Adrenal gland (tissue), 12 donors: ENCODE results near the gene MYO18B. TPM values are rescaled to one million over a fixed set of nuclear protein-coding genes. Genes with fewer than 3 reads are reported as not detected.

ENCODE experiments used
- DNase-seq, 7 donors: peaks; one replicate each; pipeline ENCODE4 v3.0.0-alpha.2; 2019 to 2020
- H3K27ac ChIP-seq, 5 donors: fragments of 200-600 bp; sonication (generic) in 4 of 5; 1 replicate in 3 of 5; 2 replicates in 2 of 5; pipeline versions ENCODE4 v1.5.1 to v1.8.0; 2016 to 2020; ENCODE audit warnings: mild to moderate bottlenecking in 1 of 5
- H3K27me3 ChIP-seq: fragments of 200-600 bp; 2 replicates; pipeline ENCODE4 v1.8.0; 2021
- H3K36me3 ChIP-seq, 2 donors: fragments of 200-600 bp; replicated peaks in 1 of 2; 1 replicate in 1 of 2; 2 replicates in 1 of 2; pipeline versions ENCODE4 v1.5.1 to v1.8.0; 2018 to 2022
- H3K4me1 ChIP-seq, 2 donors: fragments of 200-600 bp; replicated peaks in 1 of 2; 1 replicate in 1 of 2; 2 replicates in 1 of 2; pipeline versions ENCODE4 v1.5.1 to v1.8.0; 2018 to 2021
- H3K4me3 ChIP-seq, 4 donors: fragments of 200-600 bp; sonication (generic) in 3 of 4; one replicate each; pipeline ENCODE4 v1.5.1; 2016 to 2018
- H3K9me3 ChIP-seq, 3 donors: fragments of 200-600 bp; sonication (generic) in 1 of 3; replicated peaks in 1 of 3; 1 replicate in 2 of 3; 2 replicates in 1 of 3; pipeline versions ENCODE4 v1.5.1 to v1.8.0; 2016 to 2021
- POLR2A ChIP-seq, 2 donors: fragments of 450-650 bp; IDR thresholded peaks; one replicate each; pipeline ENCODE4 v1.6.1; 2017; ENCODE audit warnings: antibody characterized with exemption in 2 of 2, mild to moderate bottlenecking in 2 of 2, moderate library complexity in 1 of 2
- WGBS, 4 donors: extraction: QIAGEN DNeasy Blood & Tissue Kit in 2 of 4; methylation state at CpG; one replicate each; pipeline versions ENCODE4 v1.1.5 to v1.1.7; 2013 to 2017; 5-methylcytosine and 5-hydroxymethylcytosine counted together
- intact Hi-C, 2 donors: fragments of 100-400 bp; cut with DNase I; formaldehyde crosslinking; loops; one replicate each; pipeline versions ENCODE4 v1.14.1 to v1.15.0; 2022 to 2023
- polyA plus RNA-seq, 3 donors: library from polyadenylated mRNA; stranded (reverse); fragments of 200-250 nt in 2 of 3; fragments of 350-450 nt in 1 of 3; fragmentation: Illumina TruSeq in 1 of 3; extraction: RNeasy Lipid Tissue Mini Kit (QIAGEN cat#74804) in 1 of 3; gene quantifications; one replicate each; pipeline ENCODE4 v1.2.3, GENCODE V29; 2013 to 2014
- small RNA-seq, 2 donors: library from RNA; depleted of rRNA; stranded (forward); fragments of <200 nt; gene quantifications; one replicate each; pipeline ENCODE3, GENCODE V24; 2016
- total RNA-seq, 9 donors: library from RNA; depleted of rRNA in 4 of 9; stranded (reverse); fragments of >200 nt in 4 of 9; fragments of 120-200 nt in 1 of 9; fragmentation: NEBNext Ultra II Directional in 1 of 9; extraction: Animal tissue kit (Norgen Biotek cat#: 25700) in 1 of 9; gene quantifications; one replicate each; pipeline versions ENCODE4 v1.1.0 to v1.2.4, GENCODE V29; 2013 to 2023
- TF ChIP-seq, protein P1 (sequence below), 6 experiments: fragments of 450-650 bp in 4 of 6; fragments of 200-600 bp in 2 of 6; sonication (generic) in 1 of 6; IDR thresholded peaks; 1 replicate in 5 of 6; 2 replicates in 1 of 6; pipeline versions ENCODE4 v1.5.1 to v1.8.0; 2016 to 2021; ENCODE audit warnings: antibody characterized with exemption in 6 of 6, mild to moderate bottlenecking in 2 of 6, moderate library complexity in 1 of 6
- donor health status: healthy with polysubstance abuse.
- donor health status: Bipolar disorder and iron deficiency.
- donor health status: DM: yes; HTN: yes; CAD: no.
- donor health status: DM: no; HTN: no; CAD: no.
- donor health status: DM: no; HTN: no; CAD: no.
- donor health status: DM: yes; HTN: yes; CAD: no.

MYO18B gene
- total and polyA plus RNA-seq, 12 donors: 0.08 to 1.1 (median 0.18) TPM

- H3K4me3 ChIP-seq: no peak overlapping the region
- H3K9me3 ChIP-seq: no peaks in the 10 kb centered on the region
- 29 to 71% (median 58%) methylated on average over 1 of the region's 1 CpG for WGBS, 4 donors
- no peak overlapping the region for H3K27ac ChIP-seq
- no peaks in the 10 kb centered on the region for H3K4me1 ChIP-seq
- H3K27me3 ChIP-seq: no peaks in the 10 kb centered on the region
- intact Hi-C loops: no loop called here
- no peaks in the 10 kb centered on the region for H3K36me3 ChIP-seq
- DNase-seq: no peak
- TF ChIP-seq, protein P1, sequence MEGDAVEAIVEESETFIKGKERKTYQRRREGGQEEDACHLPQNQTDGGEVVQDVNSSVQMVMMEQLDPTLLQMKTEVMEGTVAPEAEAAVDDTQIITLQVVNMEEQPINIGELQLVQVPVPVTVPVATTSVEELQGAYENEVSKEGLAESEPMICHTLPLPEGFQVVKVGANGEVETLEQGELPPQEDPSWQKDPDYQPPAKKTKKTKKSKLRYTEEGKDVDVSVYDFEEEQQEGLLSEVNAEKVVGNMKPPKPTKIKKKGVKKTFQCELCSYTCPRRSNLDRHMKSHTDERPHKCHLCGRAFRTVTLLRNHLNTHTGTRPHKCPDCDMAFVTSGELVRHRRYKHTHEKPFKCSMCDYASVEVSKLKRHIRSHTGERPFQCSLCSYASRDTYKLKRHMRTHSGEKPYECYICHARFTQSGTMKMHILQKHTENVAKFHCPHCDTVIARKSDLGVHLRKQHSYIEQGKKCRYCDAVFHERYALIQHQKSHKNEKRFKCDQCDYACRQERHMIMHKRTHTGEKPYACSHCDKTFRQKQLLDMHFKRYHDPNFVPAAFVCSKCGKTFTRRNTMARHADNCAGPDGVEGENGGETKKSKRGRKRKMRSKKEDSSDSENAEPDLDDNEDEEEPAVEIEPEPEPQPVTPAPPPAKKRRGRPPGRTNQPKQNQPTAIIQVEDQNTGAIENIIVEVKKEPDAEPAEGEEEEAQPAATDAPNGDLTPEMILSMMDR (IDR thresholded peaks at IDR 0.05): no peak
- TF ChIP-seq POLR2A (IDR thresholded peaks at IDR 0.05): no peak
Measured at GRCh38 chr22:26075251-26075650, 333.3 kb downstream of the MYO18B start.

DNA sequence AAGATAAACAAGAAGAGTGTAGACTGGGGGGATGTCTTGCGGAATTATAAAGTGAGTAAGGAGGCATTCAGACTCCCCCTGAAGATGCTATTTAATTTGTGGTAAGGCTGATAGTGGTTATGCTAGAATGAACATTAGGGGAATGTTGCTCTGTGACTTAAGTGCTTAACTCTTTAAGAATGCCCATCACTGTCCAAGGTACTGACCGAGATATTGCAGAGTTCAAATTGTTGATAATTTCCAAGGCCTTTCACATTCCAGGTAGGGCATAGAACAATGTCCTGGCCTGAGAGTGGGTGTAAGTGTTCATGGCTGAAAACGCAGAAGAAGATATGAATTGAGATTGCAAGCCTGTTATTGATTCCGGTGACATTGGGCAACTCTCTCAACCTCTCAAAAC, 337.0 kb downstream of the MYO18B start:
- H3K36me3 ChIP-seq: no peaks in the 10 kb centered on the region
- H3K4me1 ChIP-seq: no peaks in the 10 kb centered on the region
- TF ChIP-seq, protein P1 (IDR thresholded peaks at IDR 0.05): no peak
- no peak overlapping the region for H3K27ac ChIP-seq
- 52 to 66% (median 54%) methylated on average over 4 of the region's 4 CpGs for WGBS, 4 donors
- H3K27me3 ChIP-seq: no peaks in the 10 kb centered on the region
- H3K9me3 ChIP-seq: no peaks in the 10 kb centered on the region
- intact Hi-C loops: no loop called here
- no peak overlapping the region for H3K4me3 ChIP-seq
- DNase-seq: no peak

Small RNA genes within 50 kb of the gene (small RNA-seq; reads per million reads assigned to genes)
- gene RN7SKP169: 0 reads per million in 2 donors
- gene RNA5SP494: 0 to 0.17 reads per million in 2 donors
- gene Z98949.2: 0 reads per million in 2 donors

Other genes with a start within 250 kb of the MYO18B start
- 10 to 100 TPM in 6 of 9 donors, 1 to 10 TPM in 3; 4.6 to 20.9 (median 12.4) TPM for gene GRK3, start 177.5 kb upstream of the MYO18B start, total RNA-seq
- 1 to 10 TPM; 3.2 to 6.7 (median 3.5) TPM for gene GRK3, start 177.5 kb upstream of the MYO18B start, polyA plus RNA-seq